K562 (cell line): ENCODE data around the gene GNB2. TPM values are rescaled to one million over a fixed set of nuclear protein-coding genes. Genes with fewer than 3 reads are reported as not detected.

Experiments
- ATAC-seq: fragments of 200-7000 bp; cut with Tn5 transposase; 3 replicates; pipeline ENCODE4 v1.9.1; 2020; ENCODE audit warnings: moderate library complexity
- BruUV-seq: library from RNA; stranded (reverse); fragments of 400-500 nt; replicated peaks from 2 replicates; lab custom pipeline; 2021; lab: Mats Ljungman, UMichigan
- CTCF ChIA-PET: fragments of 300-600 bp; formaldehyde crosslinking; extraction: SDS; loops from one replicate; lab custom pipeline; 2021; ENCODE audit warnings: low intra/inter-chr PET ratio; lab: Yijun Ruan, JAX
- POLR2A ChIA-PET: fragments of 300-600, 350-650 bp; sonication (Branson Sonifier 250); formaldehyde crosslinking; extraction: SDS; loops from one replicate; lab custom pipeline; 2021; ENCODE audit warnings: antibody characterized with exemption, inconsistent platforms; lab: Yijun Ruan, JAX
- DNase-seq, 4 experiments: peaks; one replicate each; pipeline versions ENCODE4 v3.0.0 to v3.0.0-alpha.2; 2011 to 2018; ENCODE audit warnings: low spot score in 3 of 4, mixed read lengths in 3 of 4; ENCODE audit errors: extremely low read depth in 1 of 4
- FAIRE-seq: peaks from 2 replicates; lab custom pipeline; 2011; peaks lifted over from hg19 to GRCh38; lab: Jason Lieb, UNC
- H2AFZ ChIP-seq: 2 replicates; pipeline ENCODE4 v1.6.0; 2011; ENCODE audit warnings: low read depth, low read length, control low read depth, inconsistent platforms
- H3K27ac ChIP-seq: fragments of 200-600 bp; 3 replicates; pipeline ENCODE4 v1.8.0; 2011; ENCODE audit warnings: low read depth, mild to moderate bottlenecking, control low read depth, inconsistent platforms, low read length, moderate library complexity, mixed read lengths; ENCODE audit errors: extremely low read depth
- H3K27me3 ChIP-seq, 2 experiments: fragments of 300-600 bp in 1 of 2; 2 replicates in 1 of 2; 3 replicates in 1 of 2; pipeline versions ENCODE4 v1.6.0 to v1.8.0; 2011; ENCODE audit warnings: inconsistent platforms in 2 of 2, low read length in 2 of 2, mild to moderate bottlenecking in 1 of 2, mixed read lengths in 1 of 2, moderate library complexity in 1 of 2; ENCODE audit not compliant: control insufficient read depth in 2 of 2, insufficient read depth in 2 of 2
- H3K36me3 ChIP-seq: fragments of 300-600 bp; 3 replicates; pipeline ENCODE4 v1.8.0; 2011; ENCODE audit warnings: mild to moderate bottlenecking, low read length, inconsistent platforms; ENCODE audit not compliant: control insufficient read depth, insufficient read depth
- H3K4me1 ChIP-seq, 2 experiments: fragments of 200-600 bp in 1 of 2; replicated peaks in 1 of 2; 2 replicates in 1 of 2; 3 replicates in 1 of 2; pipeline versions ENCODE4 v1.5.1 to v1.8.0; 2011; ENCODE audit warnings: inconsistent platforms in 2 of 2, low read length in 2 of 2, mild to moderate bottlenecking in 1 of 2, mixed read lengths in 1 of 2, moderate library complexity in 1 of 2; ENCODE audit not compliant: control insufficient read depth in 2 of 2, insufficient read depth in 2 of 2
- H3K4me2 ChIP-seq: 2 replicates; pipeline ENCODE4 v1.6.1; 2011; ENCODE audit warnings: low read length, control low read depth, inconsistent platforms, mixed read lengths; ENCODE audit not compliant: insufficient read depth
- H3K4me3 ChIP-seq: fragments of 200-600 bp; sonication (generic), shearing (Covaris generic); 2 replicates; pipeline ENCODE4 v1.5.1; 2016; ENCODE audit warnings: control low read depth, inconsistent platforms
- H3K79me2 ChIP-seq: fragments of 200-600 bp; 3 replicates; pipeline ENCODE4 v1.8.0; 2011; ENCODE audit warnings: low read length, inconsistent platforms; ENCODE audit not compliant: control insufficient read depth, insufficient read depth
- H3K9ac ChIP-seq, 2 experiments: 2 replicates each; pipeline versions ENCODE4 v1.6.0 to v1.6.1; 2011; ENCODE audit warnings: low read depth in 2 of 2, low read length in 2 of 2, control low read depth in 1 of 2, inconsistent platforms in 1 of 2, mild to moderate bottlenecking in 1 of 2, mixed read lengths in 1 of 2; ENCODE audit not compliant: insufficient read depth in 1 of 2
- H3K9me1 ChIP-seq: one replicate; pipeline ENCODE4 v1.6.0; 2011; ENCODE audit warnings: inconsistent platforms, mild to moderate bottlenecking, low read length, moderate library complexity; ENCODE audit not compliant: control insufficient read depth, insufficient read depth
- H3K9me3 ChIP-seq: replicated peaks from 2 replicates; pipeline ENCODE4 v1.5.1; 2011; ENCODE audit warnings: low read depth, low read length, inconsistent platforms; ENCODE audit not compliant: control insufficient read depth, insufficient read depth
- H4K20me1 ChIP-seq: replicated peaks from 2 replicates; pipeline ENCODE4 v1.6.1; 2011; ENCODE audit warnings: low read length, inconsistent platforms, mixed read lengths; ENCODE audit not compliant: control insufficient read depth, insufficient read depth
- BCL6 ChIP-seq: fragments of 250-450 bp; sonication (Bioruptor Pico); IDR thresholded peaks from 2 replicates; pipeline ENCODE4 v1.4.0; 2020
- CHD2 ChIP-seq: IDR thresholded peaks from 2 replicates; pipeline ENCODE4 v1.6.1; 2011; ENCODE audit warnings: low read depth, low read length
- SIN3B ChIP-seq: fragments of 450-650 bp; IDR thresholded peaks from 2 replicates; pipeline ENCODE4 v1.6.1; 2017; ENCODE audit warnings: low read depth, mild to moderate bottlenecking, moderate library complexity
- ZNF12 ChIP-seq: sonication (generic); formaldehyde crosslinking; IDR thresholded peaks from 2 replicates; pipeline ENCODE4 v1.4.0; 2020; ENCODE audit warnings: mild to moderate bottlenecking, missing genetic modification reagents
- ZNF134 ChIP-seq: fragments of 250-450 bp; sonication (Bioruptor Pico); conservative IDR thresholded peaks from 2 replicates; pipeline ENCODE4 v1.4.0; 2020
- WGBS: fragments of 100-300 bp; shearing (Covaris generic); methylation state at CpG from one replicate; pipeline ENCODE4 v1.1.6; 2016; ENCODE audit warnings: low coverage, mixed read lengths; ENCODE audit not compliant: insufficient coverage; ENCODE audit errors: missing lambda C conversion rate; 5-methylcytosine and 5-hydroxymethylcytosine counted together
- in situ Hi-C: fragments of 300-500 bp; cut with MboI; formaldehyde crosslinking; loops from 4 replicates; pipeline ENCODE4 v1.15.0; 2018; ENCODE audit warnings: inconsistent platforms, mixed read lengths
- intact Hi-C: fragments of 100-400 bp; cut with micrococcal nuclease; formaldehyde crosslinking; loops from 2 replicates; pipeline ENCODE4 v1.14.2; 2022
- polyA plus RNA-seq, 8 experiments: library from polyadenylated mRNA; depleted of rRNA in 4 of 8; stranded (reverse) in 5 of 8; unstranded in 3 of 8; fragments of >200 nt; fragmentation: Nextera tagmentation in 2 of 8; fragmentation: Illumina TruSeq in 1 of 8; extraction: Ambion mirVana in 2 of 8; extraction: Trizol in 1 of 8; gene quantifications; 2 replicates each; pipeline versions ENCODE4 v1.2.1 to v1.2.3, GENCODE V29; 2011 to 2014; ENCODE audit warnings: inconsistent platforms in 1 of 8, missing spikeins in 1 of 8
- total RNA-seq, 7 experiments: library from RNA; depleted of rRNA in 6 of 7; stranded (reverse); fragments of >200 nt in 6 of 7; fragmentation: Illumina TruSeq in 2 of 7; extraction: Trizol in 2 of 7; gene quantifications; 2 replicates each; pipeline versions ENCODE4 v1.2.1 to v1.2.3, GENCODE V29; 2011 to 2021; ENCODE audit warnings: low replicate concordance in 1 of 7
- TF ChIP-seq, protein P1 (sequence below): sonication (generic); formaldehyde crosslinking; IDR thresholded peaks from 2 replicates; pipeline ENCODE4 v1.8.0; 2022; ENCODE audit warnings: mild to moderate bottlenecking, missing genetic modification reagents, borderline replicate concordance

Gene GNB2
- total and polyA plus RNA-seq, 9 of the 15 experiments (the other 6 are each of a cell fraction or from before 2014, with no cell fraction given), result 0.65 to 320 (median 104) TPM

DNA sequence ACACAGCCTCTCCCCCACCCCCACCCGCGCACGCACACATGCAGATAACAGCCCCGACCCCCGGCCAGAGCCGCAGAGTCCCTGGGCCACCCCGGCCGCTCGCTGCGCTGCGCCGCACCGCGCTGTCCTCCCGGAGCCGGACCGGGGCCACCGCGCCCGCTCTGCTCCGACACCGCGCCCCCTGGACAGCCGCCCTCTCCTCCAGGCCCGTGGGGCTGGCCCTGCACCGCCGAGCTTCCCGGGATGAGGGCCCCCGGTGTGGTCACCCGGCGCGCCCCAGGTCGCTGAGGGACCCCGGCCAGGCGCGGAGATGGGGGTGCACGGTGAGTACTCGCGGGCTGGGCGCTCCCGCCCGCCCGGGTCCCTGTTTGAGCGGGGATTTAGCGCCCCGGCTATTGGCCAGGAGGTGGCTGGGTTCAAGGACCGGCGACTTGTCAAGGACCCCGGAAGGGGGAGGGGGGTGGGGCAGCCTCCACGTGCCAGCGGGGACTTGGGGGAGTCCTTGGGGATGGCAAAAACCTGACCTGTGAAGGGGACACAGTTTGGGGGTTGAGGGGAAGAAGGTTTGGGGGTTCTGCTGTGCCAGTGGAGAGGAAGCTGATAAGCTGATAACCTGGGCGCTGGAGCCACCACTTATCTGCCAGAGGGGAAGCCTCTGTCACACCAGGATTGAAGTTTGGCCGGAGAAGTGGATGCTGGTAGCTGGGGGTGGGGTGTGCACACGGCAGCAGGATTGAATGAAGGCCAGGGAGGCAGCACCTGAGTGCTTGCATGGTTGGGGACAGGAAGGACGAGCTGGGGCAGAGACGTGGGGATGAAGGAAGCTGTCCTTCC is 47.3 kb downstream of the GNB2 start (continued):
- TF ChIP-seq BCL6 (CRISPR knock-in tag), result no peak
- TF ChIP-seq ZNF134, result no peak
- no peak for TF ChIP-seq CHD2
- TF ChIP-seq, protein P1, sequence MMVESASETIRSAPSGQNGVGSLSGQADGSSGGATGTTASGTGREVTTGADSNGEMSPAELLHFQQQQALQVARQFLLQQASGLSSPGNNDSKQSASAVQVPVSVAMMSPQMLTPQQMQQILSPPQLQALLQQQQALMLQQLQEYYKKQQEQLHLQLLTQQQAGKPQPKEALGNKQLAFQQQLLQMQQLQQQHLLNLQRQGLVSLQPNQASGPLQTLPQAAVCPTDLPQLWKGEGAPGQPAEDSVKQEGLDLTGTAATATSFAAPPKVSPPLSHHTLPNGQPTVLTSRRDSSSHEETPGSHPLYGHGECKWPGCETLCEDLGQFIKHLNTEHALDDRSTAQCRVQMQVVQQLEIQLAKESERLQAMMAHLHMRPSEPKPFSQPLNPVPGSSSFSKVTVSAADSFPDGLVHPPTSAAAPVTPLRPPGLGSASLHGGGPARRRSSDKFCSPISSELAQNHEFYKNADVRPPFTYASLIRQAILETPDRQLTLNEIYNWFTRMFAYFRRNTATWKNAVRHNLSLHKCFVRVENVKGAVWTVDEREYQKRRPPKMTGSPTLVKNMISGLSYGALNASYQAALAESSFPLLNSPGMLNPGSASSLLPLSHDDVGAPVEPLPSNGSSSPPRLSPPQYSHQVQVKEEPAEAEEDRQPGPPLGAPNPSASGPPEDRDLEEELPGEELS (CRISPR knock-in tag), result no peak

GRCh38 chr7:100721505-100721812 is 47.9 kb downstream of the GNB2 start:
- Histone ChIP-seq H3K4me2 (no peak overlapping the region; the same call in 1 of the 2 replicates), H3K4me1 (peaks cover 6 to 30% of the 10 kb centered on the region in 2 experiments; a peak in 3 of 5 replicates), H3K36me3 (no peaks in the 10 kb centered on the region), H4K20me1 (no peaks in the 10 kb centered on the region), H3K9me1 (no peaks in the 10 kb centered on the region), H3K4me3 (no peak overlapping the region), H3K79me2 (no peaks in the 10 kb centered on the region), H3K9me3 (peaks cover 4% of the 10 kb centered on the region; the same call in 1 of the 2 replicates), H3K27me3 (peaks cover 2 to 12% of the 10 kb centered on the region in 2 experiments; a peak in 3 of 5 replicates), H2AFZ (no peak overlapping the region), H3K27ac (no peak overlapping the region), H3K9ac (peak overlapping the region in 1 of 2 experiments; percentile 79; a peak in 2 of 4 replicates)
- 20% methylated on average over 7 of the region's 8 CpGs for WGBS
- BruUV-seq, result no TSS peak
- no peak for FAIRE-seq
- ChIA-PET POLR2A (interaction anchor here (0.5 to 2.8 kb wide), 5 partner anchors 10 to 74 kb away, joined by 3 to 8 read pairs (median 4); partner anchors contain the start of gene POP7), CTCF (interaction anchor here (0.6 kb wide), 1 partner anchor 116 kb away, joined by 3 read pairs; no protein-coding TSS in a partner anchor)
- DNase-seq, result no peak
- no peak for TF ChIP-seq SIN3B
- peak; percentile 43; the same call in 1 of the 2 replicates for TF ChIP-seq ZNF12 (CRISPR knock-in tag)
- in situ Hi-C loops (no loop called here), intact Hi-C loops (loop anchor here (10.0 kb wide), 1 partner anchor 317 kb away; no protein-coding TSS in a partner anchor)
- ATAC-seq, result peak; percentile 24
